Activated CD8-positive, alpha-beta T cell treated with anti-CD3 and anti-CD28 coated beads for 36 hours (primary cell): ENCODE results near the gene ZNF318. TPM values are rescaled to one million over a fixed set of nuclear protein-coding genes. Genes with fewer than 3 reads are reported as not detected.

Experiments used
- ATAC-seq: fragments of 200-7000 bp; cut with Tn5 transposase; one replicate; pipeline ENCODE4 v1.10.0; 2021; ENCODE audit warnings: mild to moderate bottlenecking, moderate library complexity
- CTCF ChIA-PET: fragments of 350-600 bp; sonication (Branson Sonifier 250); formaldehyde crosslinking; loops from one replicate; lab custom pipeline; 2021; ENCODE audit warnings: antibody characterized with exemption; lab: Charles Lee
- POLR2A ChIA-PET: fragments of 350-600 bp; sonication (Branson Sonifier 250); formaldehyde crosslinking; loops from one replicate; lab custom pipeline; 2021; ENCODE audit warnings: antibody characterized with exemption; lab: Charles Lee
- DNase-seq: peaks from one replicate; pipeline ENCODE4 v3.0.0-alpha.2; 2020
- H3K27ac Mint-ChIP-seq: one replicate; pipeline ENCODE4 v1.8.0; 2021; ENCODE audit warnings: mild to moderate bottlenecking, mixed read lengths
- H3K27me3 Mint-ChIP-seq: one replicate; pipeline ENCODE4 v1.8.0; 2021; ENCODE audit warnings: mixed read lengths
- H3K36me3 Mint-ChIP-seq: one replicate; pipeline ENCODE4 v1.8.0; 2021; ENCODE audit warnings: low read depth, mixed read lengths
- H3K4me1 Mint-ChIP-seq: one replicate; pipeline ENCODE4 v1.8.0; 2021; ENCODE audit warnings: low read depth, mixed read lengths
- H3K4me3 Mint-ChIP-seq: one replicate; pipeline ENCODE4 v1.8.0; 2021; ENCODE audit warnings: mild to moderate bottlenecking, moderate library complexity, mixed read lengths
- H3K9me3 Mint-ChIP-seq: one replicate; pipeline ENCODE4 v1.8.0; 2021; ENCODE audit warnings: mixed read lengths
- CTCF ChIP-seq: fragments of 200-600 bp; IDR thresholded peaks from one replicate; pipeline ENCODE4 v1.8.0; 2022; ENCODE audit warnings: antibody characterized with exemption, mild to moderate bottlenecking
- intact Hi-C: fragments of 100-400 bp; cut with micrococcal nuclease; formaldehyde crosslinking; loops from one replicate; pipeline ENCODE4 v1.10.0; 2022
- total RNA-seq, 2 experiments: library from RNA; stranded (reverse); gene quantifications; one replicate each; pipeline ENCODE4 v1.2.3, GENCODE V29; 2021

Gene ZNF318
- total RNA-seq, 2 experiments from 2014 or later = 13.1 to 13.5 TPM

GRCh38 chr6:43401730-43402129 lies 32.3 kb upstream of the ZNF318 start:
- Mint-ChIP-seq H3K36me3 (no peaks in the 10 kb centered on the region), H3K4me3 (no peak overlapping the region), H3K27ac (no peak overlapping the region), H3K9me3 (no peaks in the 10 kb centered on the region), H3K4me1 (peaks cover 3% of the 10 kb centered on the region), H3K27me3 (peaks cover 1% of the 10 kb centered on the region)
- POLR2A ChIA-PET = no interaction called here
- no peak for TF ChIP-seq CTCF
- intact Hi-C loops = no loop called here
- CTCF ChIA-PET = no interaction called here
- ATAC-seq (no peak), DNase-seq (no peak)

- no peaks in the 10 kb centered on the region for H3K36me3 Mint-ChIP-seq
- no peak for DNase-seq
- TF ChIP-seq CTCF = no peak
- H3K4me1 Mint-ChIP-seq = peaks cover 3% of the 10 kb centered on the region
- ChIA-PET CTCF (no interaction called here), POLR2A (no interaction called here)
- no peak overlapping the region for H3K4me3 Mint-ChIP-seq
- no peak overlapping the region for H3K27ac Mint-ChIP-seq
- no peaks in the 10 kb centered on the region for H3K9me3 Mint-ChIP-seq
- peaks cover 1% of the 10 kb centered on the region for H3K27me3 Mint-ChIP-seq
- no peak for ATAC-seq
- intact Hi-C loops = loop anchor here (2.0 kb wide), 1 partner anchor 137 kb away; no protein-coding TSS in a partner anchor
These were observed 30.6 kb upstream of the ZNF318 start for GRCh38 chr6:43399932-43400487.

GRCh38 chr6:43396408-43397149 lies 27.1 kb upstream of the ZNF318 start:
- TF ChIP-seq CTCF = no peak
- peaks cover 16% of the 10 kb centered on the region for H3K27me3 Mint-ChIP-seq
- intact Hi-C loops = no loop called here
- CTCF ChIA-PET = interaction anchor here (1.1 to 2.2 kb wide), 3 partner anchors 39 to 168 kb away, joined by 4 to 19 read pairs (median 6); partner anchors contain the start of gene DNPH1
- H3K4me3 Mint-ChIP-seq = no peak overlapping the region
- no peak for ATAC-seq
- H3K27ac Mint-ChIP-seq = no peak overlapping the region
- POLR2A ChIA-PET = interaction anchor here (1.6 kb wide), 1 partner anchor 27 kb away, joined by 3 read pairs; the partner anchor contains the start of gene ZNF318
- no peak for DNase-seq
- H3K9me3 Mint-ChIP-seq = no peaks in the 10 kb centered on the region
- H3K4me1 Mint-ChIP-seq = peaks cover 17% of the 10 kb centered on the region
- H3K36me3 Mint-ChIP-seq = no peaks in the 10 kb centered on the region

- peaks cover 16% of the 10 kb centered on the region for H3K27me3 Mint-ChIP-seq
- intact Hi-C loops = no loop called here
- no peak for ATAC-seq
These were observed 26.3 kb upstream of the ZNF318 start for GRCh38 chr6:43395776-43396175.

More at GRCh38 chr6:43395776-43396175, 26.3 kb upstream of the ZNF318 start:
- TF ChIP-seq CTCF = no peak
- Mint-ChIP-seq H3K4me3 (no peak overlapping the region), H3K36me3 (no peaks in the 10 kb centered on the region), H3K27ac (no peak overlapping the region), H3K9me3 (no peaks in the 10 kb centered on the region), H3K4me1 (peaks cover 25% of the 10 kb centered on the region)
- no peak for DNase-seq
- POLR2A ChIA-PET = interaction anchor here (0.7 to 1.6 kb wide), 2 partner anchors 18 to 26 kb away, joined by 3 to 4 read pairs; partner anchors contain the start of gene ZNF318
- CTCF ChIA-PET = interaction anchor here (0.7 to 1.9 kb wide), 6 partner anchors 26 to 733 kb away, joined by 3 to 7 read pairs (median 4); partner anchors contain the start of genes CRIP3, DNPH1 and ZNF318
